SH-SY5Y (cell line): Measurements from ENCODE around the gene TMEM139.

ENCODE experiments used
- GATA2 ChIP-seq: IDR thresholded peaks from 2 replicates; pipeline ENCODE4 v1.6.1; 2011; ENCODE audit warnings: mild to moderate bottlenecking, low read depth, low read length
- GATA3 ChIP-seq: IDR thresholded peaks from 2 replicates; pipeline ENCODE4 v1.6.1; 2011; ENCODE audit warnings: low read depth, mild to moderate bottlenecking, low read length, moderate library complexity

Gene TMEM139

GRCh38 chr7:143279186-143280098, 5.3 kb upstream of the TMEM139 start:
- no peak for TF ChIP-seq GATA2
- TF ChIP-seq GATA3 = no peak

- TF ChIP-seq GATA2 (no peak), GATA3 (no peak)
Measured at GRCh38 chr7:143280160-143280559, 4.6 kb upstream of the TMEM139 start.

DNA sequence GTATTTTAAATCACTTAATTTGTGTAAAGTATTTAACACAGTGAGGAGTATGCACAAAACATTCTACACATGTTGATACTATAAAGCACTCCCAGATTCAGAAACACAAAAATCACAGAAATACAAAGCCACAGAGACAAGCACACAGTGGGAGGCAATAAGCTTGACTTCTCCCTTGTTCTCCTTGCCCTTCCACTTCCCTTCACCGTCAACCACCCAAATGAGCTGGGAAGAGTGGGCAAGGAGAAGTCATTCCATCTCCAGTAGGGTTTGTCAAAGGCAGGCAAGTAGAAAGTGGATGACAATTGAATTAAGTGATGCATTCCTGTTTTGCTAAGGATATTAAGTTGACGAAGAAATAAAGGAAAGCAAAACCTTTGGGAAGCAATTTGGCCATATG, 4.2 kb upstream of the TMEM139 start:
- TF ChIP-seq GATA3 = no peak
- TF ChIP-seq GATA2 = no peak

DNA sequence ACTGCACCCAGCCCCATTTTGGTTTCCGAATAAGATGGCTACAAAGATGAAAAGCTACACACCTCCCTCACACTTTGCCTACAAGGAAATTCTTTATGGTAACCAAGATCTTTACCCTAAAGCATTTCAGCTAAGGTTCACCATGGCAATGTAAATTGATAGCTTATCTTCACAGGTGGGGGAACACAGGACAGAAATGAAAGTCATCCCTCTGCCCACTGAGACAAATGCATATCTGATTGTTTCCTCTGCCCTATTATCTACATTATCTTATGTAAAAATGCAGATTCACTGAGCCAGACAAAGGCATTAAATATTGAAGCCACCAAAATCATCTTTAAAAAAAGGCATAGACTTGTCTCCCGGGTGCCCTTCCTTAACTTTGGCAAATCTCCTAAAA, 3.2 kb upstream of the TMEM139 start:
- TF ChIP-seq GATA2 (no peak), GATA3 (no peak)

- no peak for TF ChIP-seq GATA3
- TF ChIP-seq GATA2 = no peak
Measured at GRCh38 chr7:143282124-143282523, 2.6 kb upstream of the TMEM139 start.

GRCh38 chr7:143283381-143283780, 1.4 kb upstream of the TMEM139 start:
- TF ChIP-seq GATA2 = no peak
- TF ChIP-seq GATA3 = no peak

DNA sequence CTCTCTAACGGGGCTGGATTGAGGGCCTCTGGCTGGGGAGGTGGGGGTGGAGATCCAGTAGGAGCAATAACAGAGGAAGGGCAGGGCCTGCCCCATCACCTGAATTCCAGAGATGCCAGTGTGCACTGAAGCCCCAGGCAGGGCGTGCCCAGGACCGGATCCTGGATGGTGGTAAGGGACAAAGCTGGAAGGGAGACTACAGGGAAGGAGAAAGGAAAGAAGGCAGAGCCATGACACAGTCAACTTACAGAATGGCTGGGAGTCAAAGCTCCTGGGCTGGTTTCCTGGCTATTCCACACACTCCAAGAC, 666 bp downstream of the TMEM139 start:
- TF ChIP-seq GATA3 (no peak), GATA2 (no peak)

DNA sequence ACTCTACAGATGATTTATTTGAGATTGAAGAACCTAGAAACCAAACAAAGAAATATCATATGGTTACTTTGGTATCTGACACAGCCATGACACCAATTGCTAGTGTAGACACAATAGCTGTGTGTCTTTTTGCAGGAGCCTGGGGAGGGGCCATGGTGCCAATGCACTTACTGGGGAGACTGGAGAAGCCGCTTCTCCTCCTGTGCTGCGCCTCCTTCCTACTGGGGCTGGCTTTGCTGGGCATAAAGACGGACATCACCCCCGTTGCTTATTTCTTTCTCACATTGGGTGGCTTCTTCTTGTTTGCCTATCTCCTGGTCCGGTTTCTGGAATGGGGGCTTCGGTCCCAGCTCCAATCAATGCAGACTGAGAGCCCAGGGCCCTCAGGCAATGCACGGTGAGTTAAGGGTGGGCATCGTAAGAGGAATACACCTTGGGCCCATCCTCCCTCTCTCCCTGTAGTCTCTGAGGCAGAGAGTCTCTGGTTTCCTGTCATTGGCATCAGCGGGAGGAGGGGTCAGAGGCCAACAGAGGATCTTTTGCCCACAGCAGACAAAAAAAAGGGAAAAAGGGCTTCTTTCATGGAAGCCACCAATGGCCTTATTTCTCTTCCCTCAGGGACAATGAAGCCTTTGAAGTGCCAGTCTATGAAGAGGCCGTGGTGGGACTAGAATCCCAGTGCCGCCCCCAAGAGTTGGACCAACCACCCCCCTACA, 1.2 kb downstream of the TMEM139 start:
- TF ChIP-seq GATA2 = no peak
- no peak for TF ChIP-seq GATA3

DNA sequence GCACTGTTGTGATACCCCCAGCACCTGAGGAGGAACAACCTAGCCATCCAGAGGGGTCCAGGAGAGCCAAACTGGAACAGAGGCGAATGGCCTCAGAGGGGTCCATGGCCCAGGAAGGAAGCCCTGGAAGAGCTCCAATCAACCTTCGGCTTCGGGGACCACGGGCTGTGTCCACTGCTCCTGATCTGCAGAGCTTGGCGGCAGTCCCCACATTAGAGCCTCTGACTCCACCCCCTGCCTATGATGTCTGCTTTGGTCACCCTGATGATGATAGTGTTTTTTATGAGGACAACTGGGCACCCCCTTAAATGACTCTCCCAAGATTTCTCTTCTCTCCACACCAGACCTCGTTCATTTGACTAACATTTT, 1.7 kb downstream of the TMEM139 start:
- TF ChIP-seq GATA3 = no peak
- no peak for TF ChIP-seq GATA2

GRCh38 chr7:143287339-143287934, 2.7 kb downstream of the TMEM139 start:
- TF ChIP-seq GATA3 = no peak
- no peak for TF ChIP-seq GATA2

- TF ChIP-seq GATA3 = no peak
- no peak for TF ChIP-seq GATA2
Measured at GRCh38 chr7:143287935-143288826, 3.4 kb downstream of the TMEM139 start, which contains the start of gene CASP2. CASP2 (plus strand) TSS chr7:143288351; CDS start chr7:143288456, 105 bp downstream.

- TF ChIP-seq GATA3 (no peak), GATA2 (no peak)
Measured at GRCh38 chr7:143288836-143289235, 4.1 kb downstream of the TMEM139 start.

DNA sequence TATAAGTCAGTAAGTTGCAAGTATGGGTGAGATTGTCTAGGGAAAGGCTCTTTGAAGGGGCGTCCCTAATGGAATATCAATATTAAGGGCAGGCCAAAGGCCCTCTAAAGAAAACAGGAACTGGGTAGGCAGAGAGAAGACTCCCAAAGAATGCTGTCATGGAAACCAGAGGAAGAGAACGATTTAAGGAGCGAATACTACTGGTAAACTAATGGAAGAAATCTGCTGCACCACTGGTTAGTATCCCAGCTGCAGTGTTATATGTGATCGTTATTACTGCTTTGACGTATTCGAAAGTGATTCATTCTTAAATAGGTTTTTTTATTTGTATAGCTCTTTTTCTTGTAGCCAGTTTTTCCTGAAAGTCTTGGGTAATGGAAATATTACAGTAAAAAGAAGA, 4.7 kb downstream of the TMEM139 start:
- no peak for TF ChIP-seq GATA2
- no peak for TF ChIP-seq GATA3

- TF ChIP-seq GATA2 = no peak
- TF ChIP-seq GATA3 = no peak
Measured at GRCh38 chr7:143290293-143290692, 5.5 kb downstream of the TMEM139 start.

DNA sequence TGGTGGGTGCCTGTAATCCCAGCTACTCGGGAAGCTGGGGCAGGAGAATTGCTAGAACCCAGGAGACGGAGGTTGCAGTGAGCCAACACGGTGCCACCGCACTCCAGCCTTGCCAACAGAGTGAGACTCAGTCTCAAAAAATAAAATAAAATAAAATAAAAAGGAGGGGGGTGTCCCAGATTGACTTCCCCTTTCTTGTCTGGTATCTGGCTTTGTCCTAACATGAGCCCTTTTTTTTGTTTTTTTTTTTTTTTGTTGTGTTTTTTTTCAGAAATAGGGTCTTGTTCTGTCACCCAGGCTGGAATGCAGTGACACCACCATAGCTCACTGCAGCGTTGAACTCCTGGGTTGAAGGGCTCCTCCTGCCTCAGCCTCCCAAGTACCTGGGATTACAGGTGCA, 8.1 kb downstream of the TMEM139 start:
- TF ChIP-seq GATA2 (no peak), GATA3 (no peak)
